HG03196 (cell line): ENCODE data around the gene AMBRA1.

ENCODE experiments used
- ATAC-seq: cut with Tn5 transposase; IDR thresholded peaks from one replicate; pipeline ENCODE4 v1.9.1; 2021; ENCODE audit not compliant: unreplicated experiment

AMBRA1 gene, protein sequence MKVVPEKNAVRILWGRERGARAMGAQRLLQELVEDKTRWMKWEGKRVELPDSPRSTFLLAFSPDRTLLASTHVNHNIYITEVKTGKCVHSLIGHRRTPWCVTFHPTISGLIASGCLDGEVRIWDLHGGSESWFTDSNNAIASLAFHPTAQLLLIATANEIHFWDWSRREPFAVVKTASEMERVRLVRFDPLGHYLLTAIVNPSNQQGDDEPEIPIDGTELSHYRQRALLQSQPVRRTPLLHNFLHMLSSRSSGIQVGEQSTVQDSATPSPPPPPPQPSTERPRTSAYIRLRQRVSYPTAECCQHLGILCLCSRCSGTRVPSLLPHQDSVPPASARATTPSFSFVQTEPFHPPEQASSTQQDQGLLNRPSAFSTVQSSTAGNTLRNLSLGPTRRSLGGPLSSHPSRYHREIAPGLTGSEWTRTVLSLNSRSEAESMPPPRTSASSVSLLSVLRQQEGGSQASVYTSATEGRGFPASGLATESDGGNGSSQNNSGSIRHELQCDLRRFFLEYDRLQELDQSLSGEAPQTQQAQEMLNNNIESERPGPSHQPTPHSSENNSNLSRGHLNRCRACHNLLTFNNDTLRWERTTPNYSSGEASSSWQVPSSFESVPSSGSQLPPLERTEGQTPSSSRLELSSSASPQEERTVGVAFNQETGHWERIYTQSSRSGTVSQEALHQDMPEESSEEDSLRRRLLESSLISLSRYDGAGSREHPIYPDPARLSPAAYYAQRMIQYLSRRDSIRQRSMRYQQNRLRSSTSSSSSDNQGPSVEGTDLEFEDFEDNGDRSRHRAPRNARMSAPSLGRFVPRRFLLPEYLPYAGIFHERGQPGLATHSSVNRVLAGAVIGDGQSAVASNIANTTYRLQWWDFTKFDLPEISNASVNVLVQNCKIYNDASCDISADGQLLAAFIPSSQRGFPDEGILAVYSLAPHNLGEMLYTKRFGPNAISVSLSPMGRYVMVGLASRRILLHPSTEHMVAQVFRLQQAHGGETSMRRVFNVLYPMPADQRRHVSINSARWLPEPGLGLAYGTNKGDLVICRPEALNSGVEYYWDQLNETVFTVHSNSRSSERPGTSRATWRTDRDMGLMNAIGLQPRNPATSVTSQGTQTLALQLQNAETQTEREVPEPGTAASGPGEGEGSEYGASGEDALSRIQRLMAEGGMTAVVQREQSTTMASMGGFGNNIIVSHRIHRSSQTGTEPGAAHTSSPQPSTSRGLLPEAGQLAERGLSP (N-terminal part only)

DNA sequence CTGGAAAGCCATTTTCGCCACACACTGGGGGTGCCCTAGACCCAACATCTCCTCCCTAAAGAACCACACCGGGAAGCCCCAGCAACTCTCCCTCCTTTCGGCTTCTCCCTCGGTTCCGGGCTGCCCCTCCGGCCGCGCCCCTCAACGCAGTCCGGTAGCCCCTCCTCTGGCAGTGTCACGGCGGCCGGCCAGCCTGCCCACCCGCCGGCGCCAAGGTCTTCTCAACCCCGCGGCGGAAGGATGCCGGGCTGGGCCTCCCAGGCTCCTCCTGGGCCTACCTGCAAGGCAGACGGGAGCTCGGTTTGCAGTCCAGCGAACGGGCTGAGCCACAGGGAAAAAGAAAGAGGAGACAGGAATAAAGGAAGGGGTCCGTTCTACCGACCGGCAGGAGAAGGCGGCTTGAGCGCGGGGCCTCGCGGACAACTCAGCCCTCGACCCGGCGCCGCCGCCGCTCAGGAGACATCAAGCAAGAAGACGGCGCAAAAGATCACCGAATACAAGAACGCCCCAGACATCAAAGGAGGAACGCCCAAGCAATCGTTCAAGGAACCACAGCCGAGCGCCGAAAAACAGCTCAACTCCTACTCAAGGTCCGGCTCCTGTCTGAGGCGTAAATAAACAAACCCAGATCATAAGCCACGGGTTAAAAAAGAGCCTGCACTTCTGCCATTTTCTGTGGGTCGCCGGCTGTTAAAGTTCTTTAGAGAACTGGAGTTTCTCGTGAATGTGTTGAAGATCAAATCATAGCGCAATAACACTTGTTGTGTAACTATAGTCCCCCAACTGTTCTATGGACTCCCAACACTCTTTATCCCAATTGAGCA, at the start of gene AMBRA1:
AMBRA1 (minus strand) TSS at position 474 of the 824 bp plus-strand sequence. CDS start 45,643 bp downstream, outside the sequence.
- ATAC-seq = peak; percentile 78

DNA sequence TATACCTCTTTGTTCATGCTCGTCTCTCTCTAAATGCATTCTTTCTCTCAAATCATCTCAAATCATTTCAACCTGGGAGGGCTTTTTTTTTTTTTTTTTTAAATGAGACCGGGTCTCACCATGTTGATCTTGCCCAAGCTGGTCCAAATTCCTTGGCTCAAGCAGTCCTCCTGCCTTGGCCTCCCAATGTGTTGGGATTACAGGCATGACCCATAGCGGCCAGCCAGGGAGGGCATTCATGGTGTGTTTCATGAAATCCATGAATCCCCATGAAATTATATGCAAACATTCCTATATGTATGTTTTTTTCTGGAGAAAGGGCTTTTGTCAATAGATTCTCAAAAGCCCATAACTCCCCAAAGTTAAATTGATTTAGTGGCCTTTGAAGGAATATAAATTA, 49.7 kb upstream of the AMBRA1 start:
- no peak for ATAC-seq

DNA sequence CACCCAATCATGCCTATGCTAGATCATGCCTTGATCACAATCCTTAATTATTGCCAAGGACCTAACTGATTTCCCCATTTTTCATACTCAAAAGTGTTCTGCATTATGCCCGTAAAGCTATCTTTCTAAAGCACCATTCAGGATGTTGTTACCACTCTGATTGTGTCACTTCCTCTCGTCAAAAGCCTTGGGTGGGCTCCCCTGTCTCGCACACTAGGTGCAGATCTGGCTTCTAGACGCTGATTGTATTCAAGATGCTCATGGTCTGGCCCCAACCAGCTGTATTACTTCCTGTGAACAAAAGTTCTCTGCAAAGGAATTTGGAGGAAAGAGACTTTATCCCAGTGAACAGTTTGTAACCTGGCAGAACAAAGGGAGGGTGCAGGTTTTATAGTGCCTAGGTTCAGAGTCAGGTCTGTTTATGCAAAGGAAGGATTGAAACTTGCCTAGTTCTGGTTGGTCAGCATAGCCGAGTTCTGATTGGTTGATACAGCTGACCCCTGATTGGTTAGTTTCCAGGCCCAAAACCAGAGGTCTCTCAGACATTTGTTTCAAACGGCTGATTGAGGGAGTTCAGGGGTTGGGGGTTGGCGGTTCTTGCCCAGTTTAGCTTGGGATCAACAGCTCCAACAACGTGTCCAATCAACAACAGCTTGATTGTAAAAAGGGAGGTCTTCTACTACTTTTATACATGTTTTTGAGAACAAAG, 49.0 kb upstream of the AMBRA1 start:
- ATAC-seq = no peak

DNA sequence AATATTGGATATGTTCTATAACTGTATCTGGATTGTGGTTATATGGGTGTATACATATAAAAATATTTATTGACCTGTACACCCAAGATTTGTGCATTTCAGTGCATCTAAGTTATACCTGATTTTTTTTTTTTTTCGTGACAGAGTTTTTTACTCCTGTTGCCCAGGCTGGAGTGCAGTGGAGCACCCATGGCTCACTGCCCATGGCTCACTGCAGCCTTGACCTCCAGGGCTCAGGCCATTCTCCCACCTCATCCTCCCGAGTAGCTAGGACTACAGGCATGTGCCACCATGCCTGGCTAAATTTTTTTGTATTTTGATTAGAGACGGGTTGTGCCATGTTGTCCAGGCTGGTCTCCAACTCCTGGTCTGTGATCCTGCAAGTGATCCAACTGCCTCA, 47.8 kb upstream of the AMBRA1 start:
- no peak for ATAC-seq

DNA sequence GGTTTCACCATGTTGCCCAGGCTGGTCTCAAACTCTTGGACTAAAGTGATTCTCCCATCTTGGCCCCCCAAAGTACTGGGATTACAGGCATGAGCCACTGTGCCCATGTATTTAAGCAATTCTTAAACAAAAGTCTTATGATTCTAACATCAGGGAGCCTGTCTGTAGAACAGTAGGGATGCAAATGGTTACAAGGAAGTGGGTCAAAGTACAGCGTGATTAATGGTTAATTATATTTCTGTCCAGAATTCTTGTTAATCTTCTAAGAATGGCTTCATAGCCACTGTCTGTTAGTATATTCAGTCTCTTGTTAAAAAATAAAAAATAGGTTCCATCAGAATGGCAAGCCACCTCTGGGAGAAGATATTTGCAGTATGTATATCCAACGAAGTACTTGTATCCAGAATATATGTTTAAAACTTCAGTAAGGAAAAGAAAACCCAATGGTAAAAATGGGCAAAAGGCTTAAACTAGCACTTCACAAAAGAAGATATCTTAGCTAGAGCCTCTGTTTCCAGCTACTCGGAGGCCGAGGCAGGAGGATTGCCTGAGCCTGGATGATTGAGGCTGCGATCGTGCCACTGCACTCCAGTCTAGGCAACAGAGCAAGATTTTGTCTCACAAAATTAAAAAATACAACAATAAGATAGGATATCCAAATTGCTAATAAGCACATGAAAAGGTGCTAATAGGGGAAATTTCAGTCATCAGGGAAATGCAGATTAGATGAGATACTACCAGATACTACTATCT, 46.4 kb upstream of the AMBRA1 start:
- ATAC-seq = no peak

DNA sequence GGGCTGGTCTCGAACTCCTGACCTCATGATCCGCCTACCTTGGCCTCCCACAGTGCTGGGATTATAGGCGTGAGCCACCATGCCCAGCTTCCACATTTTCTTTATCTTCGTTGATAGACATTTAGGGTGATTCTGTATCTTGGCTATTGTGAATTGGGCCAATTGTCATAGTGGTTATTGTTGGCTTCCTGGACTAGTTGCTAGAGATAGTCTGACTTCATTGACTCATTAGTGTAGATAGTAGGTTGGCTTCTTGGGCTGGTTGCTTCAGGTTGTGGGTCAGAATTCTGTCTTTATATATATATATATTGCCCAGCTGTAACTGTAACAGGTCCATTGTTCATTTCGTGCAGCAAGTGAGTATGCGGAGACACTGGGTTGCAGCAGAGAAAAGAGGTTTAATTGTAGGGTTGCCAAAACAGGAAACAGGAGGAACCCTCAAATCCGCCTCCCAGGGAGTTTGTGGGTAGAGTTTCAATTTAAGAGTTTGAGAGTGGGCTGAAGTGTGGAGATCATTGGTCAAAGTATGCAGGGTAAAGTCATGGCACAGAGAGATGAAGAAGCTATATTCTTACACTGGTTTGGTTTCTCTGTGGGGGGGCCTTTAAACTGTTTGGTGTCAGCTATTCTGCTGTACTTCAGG, 45.5 kb upstream of the AMBRA1 start:
- no peak for ATAC-seq

DNA sequence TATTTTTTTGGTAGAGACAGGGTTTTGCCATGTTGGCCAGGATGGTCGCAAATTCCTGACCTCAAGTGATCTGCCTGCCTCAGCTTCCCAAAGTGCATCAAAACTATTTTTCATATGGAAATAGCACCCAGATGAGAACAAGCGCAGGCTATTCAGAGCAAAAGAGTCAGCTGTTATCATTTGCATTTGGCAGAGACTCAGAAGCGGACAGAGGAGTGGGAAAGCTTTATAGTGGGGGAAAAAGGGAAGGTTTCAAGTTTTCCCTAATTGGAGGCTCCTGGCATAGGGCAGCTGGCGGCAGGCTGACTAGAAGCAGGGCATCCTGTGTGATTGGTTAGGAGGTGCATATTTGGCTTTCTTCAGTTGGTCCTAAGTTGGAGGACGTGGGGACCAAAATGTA, 43.7 kb upstream of the AMBRA1 start:
- no peak for ATAC-seq

DNA sequence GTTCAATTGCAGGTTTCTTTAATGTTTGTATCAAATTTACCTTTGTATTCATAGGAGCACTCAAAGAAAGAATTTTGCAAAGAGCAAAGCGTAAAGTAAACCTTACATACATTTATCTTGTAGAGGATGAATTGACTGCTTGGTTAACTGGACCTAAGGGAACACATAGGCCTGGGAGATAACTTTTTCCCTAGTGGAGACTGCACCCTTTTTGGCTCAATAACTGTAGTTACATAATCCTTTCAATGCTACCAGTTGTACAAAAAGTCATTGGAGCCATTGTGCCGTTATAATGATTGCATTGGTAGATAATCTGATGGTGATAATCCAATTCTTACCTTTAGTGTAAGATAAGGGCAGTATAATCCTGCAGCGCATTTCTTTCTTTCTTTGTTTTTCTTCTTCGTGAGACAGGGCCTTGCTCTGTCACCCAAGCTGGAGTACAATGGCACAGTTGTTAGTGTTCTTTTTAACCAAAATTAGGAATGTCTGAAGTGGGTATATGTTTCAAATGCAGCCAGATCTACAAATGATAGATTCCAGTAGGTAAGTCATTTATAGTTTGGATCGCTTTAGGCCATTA, 41.8 kb upstream of the AMBRA1 start:
- ATAC-seq = no peak

DNA sequence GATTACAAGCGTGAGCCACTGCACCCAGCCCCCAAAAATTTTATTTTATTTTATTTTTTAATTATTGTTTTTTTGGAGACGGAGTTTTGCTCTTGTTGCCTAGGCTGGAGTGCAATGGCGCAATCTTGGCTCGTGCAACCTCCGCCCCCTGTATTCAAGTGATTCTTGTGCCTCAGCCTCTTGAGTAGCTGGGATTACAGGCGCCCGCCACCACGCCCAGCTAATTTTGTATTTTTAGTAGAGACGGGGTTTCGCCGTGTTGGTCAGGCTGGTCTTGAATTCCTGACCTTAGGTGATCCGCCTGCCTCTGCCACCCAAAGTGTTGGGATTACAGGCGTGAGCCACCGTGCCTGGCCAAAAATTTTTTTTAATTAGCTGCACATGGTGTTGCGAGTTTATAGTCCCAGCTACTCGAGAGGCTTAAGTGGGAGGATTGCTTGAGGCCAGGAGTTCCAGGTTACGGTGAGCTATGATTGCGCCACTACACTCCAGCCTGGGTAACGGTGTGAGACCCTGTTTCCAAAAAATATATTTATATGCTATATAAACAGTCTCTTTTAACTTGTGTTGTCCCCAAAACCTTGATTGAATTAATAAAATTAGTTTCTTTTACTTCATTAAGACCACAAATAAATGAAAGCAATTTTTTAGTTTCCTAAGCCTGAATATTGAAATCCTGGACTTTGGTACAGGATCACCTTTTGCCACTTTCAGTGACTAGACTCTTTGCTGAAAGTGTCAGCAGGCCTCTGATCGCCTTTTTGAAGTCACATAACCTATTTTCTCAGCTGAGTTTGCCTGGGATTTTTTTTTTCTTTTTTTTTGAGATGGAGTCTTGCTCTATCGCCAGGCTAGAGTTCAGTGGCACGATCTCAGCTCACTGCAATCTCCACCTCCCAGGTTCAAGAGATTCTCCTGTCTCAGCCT, 39.7 kb upstream of the AMBRA1 start:
- no peak for ATAC-seq

DNA sequence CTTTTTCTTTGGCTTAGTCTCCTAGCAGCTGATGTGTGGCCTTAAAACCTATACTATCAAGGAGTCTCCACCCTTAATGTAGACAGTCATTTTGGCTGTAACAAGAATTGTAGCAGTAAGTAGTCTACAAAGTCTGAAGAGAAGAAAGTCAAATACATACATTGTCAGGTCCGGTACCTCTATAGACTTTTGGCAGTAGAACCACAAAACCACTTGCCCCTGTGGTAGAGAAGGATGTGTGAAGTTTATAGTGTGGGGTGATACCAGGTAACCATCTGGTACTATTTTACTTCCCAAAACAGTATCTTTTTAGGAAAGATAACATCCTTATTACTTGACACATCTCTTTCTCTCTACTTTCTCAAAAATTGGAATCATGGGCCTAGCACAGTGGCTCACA, 38.7 kb upstream of the AMBRA1 start:
- ATAC-seq = no peak

DNA sequence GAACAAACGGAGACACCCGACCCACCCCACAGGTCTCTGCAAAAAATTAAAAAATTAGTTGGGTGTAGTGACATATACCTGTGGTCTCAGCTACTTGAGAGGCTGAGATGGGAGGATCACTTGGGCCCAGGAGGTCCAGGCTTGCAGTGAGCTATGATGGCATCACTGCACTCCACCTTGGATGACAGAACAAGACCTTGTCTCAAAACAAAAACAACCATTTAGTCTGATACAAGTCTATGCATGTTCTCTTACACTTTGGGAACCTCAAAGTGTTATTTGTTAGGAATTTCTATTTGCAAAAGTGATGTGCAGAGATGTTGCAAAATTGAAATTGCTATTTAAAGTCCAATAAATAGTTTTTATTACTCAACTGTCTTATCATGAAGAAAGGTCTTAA, 37.9 kb upstream of the AMBRA1 start:
- no peak for ATAC-seq

DNA sequence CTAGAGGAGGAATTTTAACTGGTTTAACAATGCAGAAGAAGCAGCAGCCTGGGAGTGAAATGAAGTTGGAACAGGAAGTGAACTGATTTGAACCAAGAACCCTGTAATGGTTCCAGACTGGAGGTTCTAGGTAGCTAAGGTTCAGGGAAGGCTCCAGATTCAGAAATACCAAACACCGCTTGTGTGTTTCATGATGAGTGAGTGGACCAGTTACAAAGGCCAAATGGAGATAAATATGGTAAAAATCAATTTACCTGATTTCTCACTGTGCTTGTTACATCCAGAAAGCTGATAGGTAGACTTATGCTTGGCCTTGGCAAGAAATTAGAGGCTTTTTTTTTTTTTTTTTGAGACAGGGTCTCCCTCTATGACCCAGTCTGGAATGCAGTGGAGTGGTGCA, 36.4 kb upstream of the AMBRA1 start:
- ATAC-seq = no peak

DNA sequence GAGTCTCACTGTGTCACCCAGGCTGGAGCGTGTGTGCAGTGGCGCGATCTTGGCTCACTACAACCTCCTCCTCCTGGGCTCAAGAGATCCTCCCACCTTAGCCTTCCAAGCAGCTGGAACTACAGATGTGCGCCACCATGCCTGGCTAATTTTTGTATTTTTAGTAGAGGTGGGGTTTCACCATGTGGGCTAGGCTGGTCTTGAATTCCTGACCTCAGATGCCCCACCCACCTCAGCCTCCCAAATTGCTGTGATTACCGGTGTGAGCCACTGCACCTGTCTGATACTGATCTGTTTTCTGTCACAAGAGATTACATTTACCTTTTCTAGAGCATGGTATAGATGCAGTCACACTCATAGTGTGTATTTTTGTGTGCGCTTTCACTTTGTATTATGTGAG, 35.1 kb upstream of the AMBRA1 start:
- ATAC-seq = no peak

DNA sequence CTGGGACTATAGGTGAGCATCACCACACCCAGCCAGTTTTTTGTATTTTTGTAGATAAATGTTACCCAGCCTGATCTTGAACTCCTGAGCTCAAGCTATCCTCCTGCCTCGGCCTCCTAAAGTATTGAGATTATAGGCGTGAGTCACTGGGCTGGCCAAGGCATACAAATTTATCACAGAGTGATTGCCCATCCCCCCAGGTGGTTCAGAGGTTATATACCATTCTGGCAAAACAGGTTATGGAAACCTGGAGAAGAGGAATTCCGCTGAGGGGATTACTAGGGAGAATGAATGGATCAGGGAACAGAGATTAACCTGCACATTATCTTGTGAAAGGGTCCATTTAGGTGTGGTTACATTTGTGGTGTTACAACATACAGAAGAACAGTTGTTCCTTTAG, 31.6 kb upstream of the AMBRA1 start:
- ATAC-seq = no peak

DNA sequence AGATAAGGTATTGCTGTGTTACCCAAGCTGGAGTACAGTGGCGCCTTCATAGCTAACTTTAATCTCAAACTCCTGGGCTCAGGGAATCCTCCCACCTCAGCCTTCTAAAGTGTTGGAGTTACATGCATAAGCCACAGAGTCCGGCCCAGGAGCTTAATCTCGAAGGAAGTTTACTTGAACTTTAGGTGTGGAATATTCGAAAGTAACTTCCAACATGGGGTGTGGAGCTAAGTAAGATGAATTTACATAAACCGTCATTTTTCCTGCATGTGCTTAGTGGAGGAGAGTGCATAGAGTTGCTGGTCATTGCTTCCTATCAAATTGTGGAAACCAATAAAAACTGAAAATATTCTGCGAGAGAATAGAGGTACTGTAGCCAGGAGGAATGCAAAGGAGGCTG, 25.0 kb upstream of the AMBRA1 start:
- ATAC-seq = no peak

DNA sequence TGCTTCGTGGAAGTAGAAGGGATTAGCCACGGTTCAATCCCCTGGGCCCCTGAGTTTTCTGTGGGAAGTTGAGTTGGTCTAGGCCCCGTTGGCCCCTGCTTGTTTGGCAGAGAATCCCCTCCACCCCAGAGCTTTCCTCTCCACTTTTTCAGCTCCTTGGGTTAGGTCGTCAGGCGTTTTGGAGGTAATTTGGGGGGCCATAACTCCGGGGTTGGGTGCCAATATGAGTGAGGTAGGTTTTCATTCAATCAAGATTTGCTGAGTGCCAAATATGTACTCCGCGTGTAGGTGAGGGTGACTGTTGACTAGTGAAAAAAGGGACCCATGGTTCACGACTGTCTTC, 24.1 kb upstream of the AMBRA1 start:
- ATAC-seq = no peak
